HG03457 (cell line): ENCODE data around the gene TM9SF1.

Experiments used
- ATAC-seq: cut with Tn5 transposase; IDR thresholded peaks from one replicate; pipeline ENCODE4 v1.9.1; 2021; ENCODE audit warnings: moderate number of reproducible peaks; ENCODE audit not compliant: unreplicated experiment

The TM9SF1 gene, protein sequence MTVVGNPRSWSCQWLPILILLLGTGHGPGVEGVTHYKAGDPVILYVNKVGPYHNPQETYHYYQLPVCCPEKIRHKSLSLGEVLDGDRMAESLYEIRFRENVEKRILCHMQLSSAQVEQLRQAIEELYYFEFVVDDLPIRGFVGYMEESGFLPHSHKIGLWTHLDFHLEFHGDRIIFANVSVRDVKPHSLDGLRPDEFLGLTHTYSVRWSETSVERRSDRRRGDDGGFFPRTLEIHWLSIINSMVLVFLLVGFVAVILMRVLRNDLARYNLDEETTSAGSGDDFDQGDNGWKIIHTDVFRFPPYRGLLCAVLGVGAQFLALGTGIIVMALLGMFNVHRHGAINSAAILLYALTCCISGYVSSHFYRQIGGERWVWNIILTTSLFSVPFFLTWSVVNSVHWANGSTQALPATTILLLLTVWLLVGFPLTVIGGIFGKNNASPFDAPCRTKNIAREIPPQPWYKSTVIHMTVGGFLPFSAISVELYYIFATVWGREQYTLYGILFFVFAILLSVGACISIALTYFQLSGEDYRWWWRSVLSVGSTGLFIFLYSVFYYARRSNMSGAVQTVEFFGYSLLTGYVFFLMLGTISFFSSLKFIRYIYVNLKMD

DNA sequence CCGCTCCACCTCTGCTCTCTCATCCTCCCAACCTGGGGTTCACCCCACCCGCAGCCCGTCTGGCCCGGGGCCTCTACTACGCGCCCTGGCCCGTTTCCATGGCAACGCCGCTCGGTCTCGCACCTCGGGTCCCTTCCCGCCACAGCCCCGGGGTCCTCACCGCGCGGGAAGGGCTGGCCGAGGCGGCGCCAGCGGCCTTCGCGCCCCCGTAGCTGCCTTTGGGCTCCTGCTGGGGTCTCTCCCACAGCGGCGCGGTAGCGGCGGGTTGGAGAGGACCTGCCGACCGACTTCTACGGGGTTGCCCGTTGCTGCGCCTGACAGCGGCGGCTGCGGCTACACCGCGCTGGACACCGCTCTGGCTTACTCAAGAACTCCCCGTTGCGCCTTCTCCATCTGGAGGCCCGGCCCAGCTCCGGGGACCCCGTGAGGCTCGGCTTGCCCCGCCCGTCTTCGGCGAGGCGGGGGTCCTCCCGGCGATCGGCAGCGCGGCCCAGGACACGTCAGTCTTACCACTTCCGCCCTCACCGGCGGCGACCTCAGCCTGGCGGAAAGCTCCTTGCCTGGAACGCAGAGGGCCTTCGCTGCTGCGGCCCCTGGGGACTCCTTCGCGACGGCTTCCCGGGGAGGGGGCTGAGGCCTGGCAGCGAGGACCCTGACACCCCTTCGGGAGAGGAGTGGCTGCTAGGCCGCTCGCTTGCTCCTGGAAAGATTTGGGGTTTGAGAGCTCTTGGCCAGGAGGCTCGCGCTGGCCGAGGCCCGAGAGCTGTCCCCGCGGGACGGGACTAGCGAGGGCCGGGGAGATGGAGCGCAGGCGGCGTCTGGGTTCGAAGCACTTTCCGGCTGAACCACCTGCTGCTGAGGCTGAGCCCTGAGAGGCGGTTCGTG is at the start of gene TM9SF1:
Gene TM9SF1, minus strand, starts transcription at position 256 of the 885 bp plus-strand sequence. CDS start 422 bp downstream, outside the sequence.
- peak; percentile 57 for ATAC-seq

DNA sequence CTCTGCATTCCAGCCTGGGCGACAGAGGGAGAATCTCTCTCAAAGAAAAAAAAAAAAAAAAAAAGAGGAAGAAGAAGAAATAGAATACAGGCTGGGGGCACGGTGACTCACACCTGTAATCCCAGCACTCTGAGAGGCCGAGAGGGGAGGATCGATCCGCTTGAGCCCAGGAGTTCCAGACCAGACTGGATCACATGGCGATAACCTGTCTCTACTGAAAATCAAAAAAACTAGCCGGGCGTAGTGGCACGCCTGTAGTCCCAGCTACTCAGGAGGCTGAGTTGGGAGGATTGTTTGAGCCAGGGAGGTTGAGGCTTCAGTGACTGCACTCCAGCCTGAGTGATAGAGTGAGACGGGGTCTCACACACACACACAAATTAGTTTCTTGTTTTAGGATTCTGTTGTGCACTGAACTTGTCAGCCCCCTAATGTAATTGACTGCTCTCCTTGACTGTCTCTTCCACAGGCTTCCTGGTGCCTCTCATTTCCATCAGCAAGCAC is 48.1 kb upstream of the TM9SF1 start:
- no peak for ATAC-seq

DNA sequence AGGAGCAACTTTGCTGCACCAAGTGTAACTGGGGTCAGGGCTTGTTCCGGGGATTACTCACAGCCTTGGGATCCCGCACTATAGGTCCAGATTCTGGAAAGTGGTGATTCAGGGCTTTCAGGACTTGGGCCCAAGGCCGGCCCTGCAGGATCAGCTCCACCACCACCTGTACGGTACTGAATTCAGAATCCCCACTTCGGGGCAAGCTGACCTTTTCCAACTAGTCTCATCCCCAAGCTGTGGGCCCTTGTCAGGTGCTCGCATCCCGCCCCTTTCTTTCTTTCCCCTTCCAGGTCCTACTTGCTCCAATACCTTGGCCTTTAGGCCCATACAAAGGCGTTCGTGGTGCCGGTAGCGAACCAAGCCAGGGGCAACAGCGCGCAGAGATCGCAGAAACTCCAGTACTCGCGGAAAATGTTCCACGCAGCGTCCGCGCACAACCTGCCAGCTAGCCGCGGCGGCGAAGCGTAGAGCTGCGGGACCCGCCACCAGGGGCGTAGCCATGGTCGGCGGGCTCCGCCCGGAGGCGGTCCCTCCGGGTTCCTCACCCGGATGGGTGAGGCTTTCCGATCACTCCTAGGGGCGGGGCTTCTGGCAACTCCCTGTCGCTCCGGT is 46.7 kb upstream of the TM9SF1 start:
- ATAC-seq: peak; percentile 70

DNA sequence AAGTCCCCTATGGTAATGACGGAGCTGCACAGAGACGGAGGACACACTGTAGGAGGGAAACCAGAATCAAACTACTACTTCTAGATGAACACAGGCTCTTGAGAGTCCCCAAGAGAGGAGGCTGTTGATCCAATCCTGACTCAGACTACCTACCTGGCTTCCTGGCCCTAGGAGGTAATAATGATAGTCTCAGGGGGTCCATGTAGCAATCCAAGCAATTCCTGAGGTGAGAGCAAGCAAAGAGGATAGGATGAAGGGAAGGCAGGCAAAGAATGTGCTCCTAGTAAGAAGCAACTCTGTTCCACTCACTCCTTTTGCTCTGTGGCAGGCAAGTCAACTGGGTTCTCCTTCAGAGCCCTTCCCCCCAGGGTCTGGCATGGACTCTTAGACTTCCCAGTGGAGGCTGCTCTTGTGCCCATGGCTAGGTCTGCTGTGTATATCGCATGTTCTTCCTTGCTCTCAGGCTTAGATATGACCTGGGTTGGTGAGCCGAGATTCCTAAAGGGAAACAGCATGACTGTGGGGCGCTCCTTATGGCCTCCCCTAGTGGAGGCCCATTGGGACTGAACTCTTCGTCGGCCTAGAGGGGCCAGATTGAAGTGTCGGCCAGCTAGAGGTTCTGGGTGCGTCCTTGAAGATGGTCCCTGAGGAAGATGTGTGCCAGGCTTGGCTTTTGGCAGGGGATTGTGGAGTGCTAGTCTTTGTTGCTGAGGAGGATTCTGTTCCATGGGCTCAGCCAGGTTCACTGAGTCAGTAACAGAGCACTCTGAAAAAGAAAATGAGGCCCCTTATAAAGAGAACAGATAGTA is 45.1 kb upstream of the TM9SF1 start:
- no peak for ATAC-seq

DNA sequence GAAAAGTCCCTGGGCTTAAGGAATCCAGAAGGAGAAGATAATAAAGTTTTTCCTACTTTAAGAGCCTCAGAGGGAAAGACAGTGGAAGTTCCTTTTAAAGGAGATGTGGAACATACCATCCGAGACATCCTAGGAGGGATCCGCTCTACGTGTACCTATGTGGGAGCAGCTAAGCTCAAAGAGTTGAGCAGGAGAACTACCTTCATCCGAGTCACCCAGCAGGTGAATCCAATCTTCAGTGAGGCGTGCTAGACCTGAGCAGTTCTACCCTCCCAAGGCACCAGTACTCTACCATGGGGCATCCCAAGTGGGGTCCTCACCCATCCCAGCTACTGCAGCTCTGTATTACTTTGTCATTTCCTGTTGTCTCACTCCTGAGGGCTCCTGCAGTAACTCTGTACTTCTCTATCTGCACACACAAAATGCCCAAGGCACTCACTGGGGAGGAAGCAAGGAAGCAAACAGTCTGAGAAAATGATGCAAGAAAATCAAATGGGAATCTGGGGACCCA is 43.3 kb upstream of the TM9SF1 start:
- ATAC-seq: no peak

DNA sequence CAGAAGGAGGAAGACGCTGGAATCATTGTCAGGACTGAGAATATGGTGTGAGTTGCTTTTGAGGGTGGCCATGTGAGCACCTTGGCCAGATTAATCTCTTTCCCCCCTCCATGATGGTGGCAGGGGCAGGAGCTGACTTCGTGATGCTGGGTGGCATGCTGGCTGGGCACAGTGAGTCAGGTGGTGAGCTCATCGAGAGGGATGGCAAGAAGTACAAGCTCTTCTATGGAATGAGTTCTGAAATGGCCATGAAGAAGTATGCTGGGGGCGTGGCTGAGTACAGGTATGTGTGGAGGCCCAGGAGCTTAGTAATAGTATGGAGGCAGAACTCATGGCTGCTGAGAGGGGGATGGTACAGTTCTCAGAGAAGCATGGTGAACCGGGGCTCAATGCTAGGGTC is 42.9 kb upstream of the TM9SF1 start:
- no peak for ATAC-seq

DNA sequence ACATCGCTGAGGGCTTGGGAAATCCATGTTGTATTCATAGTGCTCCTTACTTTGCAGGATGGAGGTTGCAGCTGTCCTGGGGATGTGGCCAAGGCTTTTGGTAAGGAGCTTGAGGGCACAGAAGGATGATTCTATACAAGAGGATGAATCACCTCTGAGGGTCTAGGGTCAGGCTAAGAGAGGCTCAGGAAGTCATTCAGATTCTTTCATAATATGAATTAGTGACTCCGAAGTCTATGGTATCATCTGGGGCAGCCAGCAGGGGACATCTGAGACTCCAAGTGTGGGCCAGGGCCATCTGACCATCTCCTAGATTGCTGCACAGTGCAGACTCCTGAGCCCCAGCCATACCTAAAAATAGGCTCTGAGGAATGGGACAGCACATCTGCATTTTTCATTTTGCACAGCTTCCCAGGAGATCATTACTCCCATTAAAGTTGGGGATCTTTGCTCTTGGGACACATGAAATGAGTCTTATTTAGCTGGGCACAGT is 42.3 kb upstream of the TM9SF1 start:
- ATAC-seq: no peak

DNA sequence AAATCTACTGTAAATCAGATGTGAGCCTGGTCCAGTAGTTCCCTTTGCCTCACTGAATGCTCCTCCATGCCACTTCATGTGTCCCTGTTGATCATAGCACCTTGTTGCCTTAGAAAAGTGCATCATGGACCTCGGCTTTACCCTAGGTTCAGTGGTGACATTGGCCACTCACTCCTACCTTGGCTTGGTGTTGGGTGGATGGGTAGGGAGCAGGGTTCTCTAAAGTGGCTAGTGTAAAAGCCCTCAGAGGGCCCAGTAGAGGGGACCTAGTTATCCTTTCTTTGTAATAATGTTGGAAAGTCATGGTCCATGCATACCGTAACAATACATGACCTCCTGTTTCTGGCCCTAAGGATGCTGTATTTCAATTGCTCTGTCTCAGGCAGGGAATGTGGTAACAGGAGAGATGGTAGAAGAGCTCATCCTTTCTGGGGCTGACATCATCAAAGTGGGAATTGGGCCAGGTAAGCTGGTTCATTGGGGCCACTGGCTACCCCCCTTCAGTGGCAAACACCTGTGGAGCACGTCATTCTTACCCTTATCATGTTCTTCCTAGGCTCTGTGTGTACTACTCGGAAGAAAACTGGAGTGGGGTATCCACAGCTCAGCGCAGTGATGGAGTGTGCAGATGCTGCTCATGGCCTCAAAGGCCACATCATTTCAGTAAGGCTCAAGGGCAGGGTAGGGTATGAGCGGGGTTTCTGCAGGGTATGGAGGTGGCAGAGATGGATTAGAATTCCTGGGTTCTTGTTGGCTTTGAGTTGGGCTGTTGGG is 41.6 kb upstream of the TM9SF1 start:
- ATAC-seq: no peak

DNA sequence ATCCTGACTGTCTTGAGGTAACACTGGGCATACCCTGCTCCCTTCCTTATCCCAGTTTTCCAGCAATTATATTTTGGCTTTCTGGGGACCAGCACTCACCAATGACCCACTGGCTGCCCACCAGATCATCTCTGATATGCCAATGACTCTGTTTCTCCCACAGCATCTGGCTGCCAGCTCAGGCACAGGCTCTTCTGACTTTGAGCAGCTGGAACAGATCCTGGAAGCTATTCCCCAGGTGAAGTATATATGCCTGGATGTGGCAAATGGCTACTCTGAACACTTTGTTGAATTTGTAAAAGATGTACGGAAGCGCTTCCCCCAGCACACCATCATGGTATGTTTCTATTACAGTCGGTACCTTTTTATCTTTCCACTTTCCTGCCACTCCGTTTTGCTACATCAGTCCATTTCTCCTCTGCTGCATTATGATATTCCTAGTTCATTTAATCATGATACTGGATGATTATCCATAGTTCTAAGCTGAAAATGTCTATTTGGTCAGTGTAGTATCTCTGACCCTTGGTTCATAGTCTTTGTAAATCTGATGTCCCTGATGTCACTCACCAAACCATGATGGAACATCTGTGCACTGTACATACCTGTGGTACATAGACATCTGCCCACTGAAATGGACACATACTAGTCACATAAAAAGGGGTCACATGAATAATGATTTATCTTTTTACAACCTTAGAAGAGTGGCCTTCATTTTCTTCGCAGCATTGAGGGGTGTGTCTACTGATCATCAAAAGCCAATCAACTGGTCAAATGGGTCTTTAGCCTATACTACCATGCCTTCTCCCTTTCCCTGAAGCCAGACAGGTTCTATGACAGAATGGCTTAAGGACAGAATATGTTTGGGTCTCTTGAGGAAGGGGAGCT is 40.8 kb upstream of the TM9SF1 start:
- ATAC-seq: no peak

DNA sequence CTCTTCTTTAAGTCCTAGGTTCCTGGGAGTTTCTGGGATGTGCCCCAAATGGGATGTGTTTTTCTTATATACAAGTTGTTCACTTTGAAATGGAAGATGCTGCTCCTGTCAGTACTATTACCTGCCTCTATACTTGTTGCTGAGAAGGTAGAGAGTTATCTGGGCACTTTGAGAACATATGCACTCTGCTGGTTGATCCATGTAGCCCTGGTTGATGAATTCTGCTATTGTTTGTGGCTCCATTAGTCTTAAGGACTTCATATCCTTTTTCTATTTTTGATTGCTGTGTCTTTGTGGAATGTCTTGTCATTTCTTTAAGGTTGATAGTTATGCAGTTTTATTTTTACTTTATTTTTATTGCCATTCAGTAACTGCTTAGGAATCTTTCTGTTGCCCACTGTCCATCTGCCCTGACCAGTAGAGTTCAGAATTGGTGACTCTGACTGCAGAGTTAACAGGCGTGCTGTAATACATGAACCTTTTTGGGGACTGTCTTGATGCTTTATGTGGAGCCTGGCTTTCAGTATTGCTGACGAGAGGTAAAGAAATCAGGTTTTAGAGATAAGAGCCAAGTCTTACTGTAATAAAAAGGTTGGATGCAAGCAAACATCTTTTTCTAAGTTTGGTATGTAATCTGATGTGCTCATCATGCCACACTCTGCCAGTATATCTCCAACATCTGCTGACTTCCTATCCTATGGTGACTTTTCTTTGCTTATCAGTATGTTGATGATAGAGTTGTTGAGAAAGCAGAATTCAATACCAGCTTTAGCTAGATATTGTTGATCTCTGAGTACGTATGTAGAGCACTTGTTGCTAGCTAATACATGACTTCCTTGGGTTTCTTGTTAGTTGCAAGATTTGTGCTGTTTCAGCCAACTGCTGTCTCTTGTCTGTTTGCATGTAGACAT is 39.1 kb upstream of the TM9SF1 start:
- no peak for ATAC-seq

DNA sequence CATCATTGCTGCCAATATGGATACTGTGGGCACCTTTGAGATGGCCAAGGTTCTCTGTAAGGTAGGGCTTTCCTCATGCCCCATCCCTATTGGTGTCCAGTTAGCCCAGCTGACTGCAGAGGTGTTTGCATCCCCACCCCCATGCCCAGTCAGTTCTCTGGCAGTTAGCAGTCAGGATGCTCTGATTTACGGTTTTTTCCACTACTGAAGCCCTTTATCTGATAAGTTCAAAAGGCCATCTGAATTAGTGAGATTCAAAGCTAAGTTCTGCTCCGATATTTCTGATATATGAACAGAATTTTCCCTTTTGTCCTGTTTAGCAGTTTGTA is 38.3 kb upstream of the TM9SF1 start:
- ATAC-seq: no peak

DNA sequence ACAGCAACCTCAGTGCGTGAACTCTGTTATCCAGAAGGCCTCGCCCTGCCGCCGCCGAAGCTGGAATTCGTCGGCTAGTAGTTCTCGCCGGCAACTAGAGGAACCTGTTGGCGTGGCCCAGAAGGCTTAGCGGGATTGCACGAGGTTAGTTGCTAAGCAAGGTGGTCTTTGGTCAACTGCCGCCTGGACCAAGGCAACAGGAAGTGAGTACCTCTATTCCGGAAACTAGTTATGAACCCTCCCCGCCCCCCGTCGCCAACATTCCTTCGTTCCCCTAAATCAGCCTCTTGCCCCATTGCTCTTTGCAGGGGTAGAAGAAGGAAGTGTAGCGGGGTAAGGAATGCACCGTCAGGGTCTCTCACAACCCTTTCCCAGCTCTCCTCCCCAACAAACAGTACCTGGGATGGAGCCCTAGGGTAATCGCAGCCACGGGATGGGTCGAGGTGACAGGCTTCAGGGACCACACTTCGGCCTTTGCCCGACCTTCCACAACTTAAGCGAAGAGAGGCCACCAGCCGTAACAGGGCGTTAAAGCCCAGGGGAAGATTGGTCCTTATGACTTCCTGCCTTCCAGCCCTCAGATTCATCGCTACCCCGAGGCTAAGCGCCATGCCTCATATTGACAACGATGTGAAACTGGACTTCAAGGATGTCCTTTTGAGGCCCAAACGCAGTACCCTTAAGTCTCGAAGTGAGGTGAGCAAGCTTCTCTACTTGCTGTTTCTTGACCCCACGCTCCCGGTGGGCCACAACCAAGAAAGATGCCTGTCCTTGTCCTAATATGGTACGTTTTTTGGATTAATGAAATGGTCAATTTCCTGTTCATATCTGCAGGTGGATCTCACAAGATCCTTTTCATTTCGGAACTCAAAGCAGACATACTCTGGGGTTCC is 37.6 kb upstream of the TM9SF1 start, which contains the start of gene GMPR2:
Gene GMPR2, plus strand, starts transcription at position 285 of the 893 bp plus-strand sequence. Its CDS starts 325 bp downstream, at position 610.
- ATAC-seq: peak; percentile 32

DNA sequence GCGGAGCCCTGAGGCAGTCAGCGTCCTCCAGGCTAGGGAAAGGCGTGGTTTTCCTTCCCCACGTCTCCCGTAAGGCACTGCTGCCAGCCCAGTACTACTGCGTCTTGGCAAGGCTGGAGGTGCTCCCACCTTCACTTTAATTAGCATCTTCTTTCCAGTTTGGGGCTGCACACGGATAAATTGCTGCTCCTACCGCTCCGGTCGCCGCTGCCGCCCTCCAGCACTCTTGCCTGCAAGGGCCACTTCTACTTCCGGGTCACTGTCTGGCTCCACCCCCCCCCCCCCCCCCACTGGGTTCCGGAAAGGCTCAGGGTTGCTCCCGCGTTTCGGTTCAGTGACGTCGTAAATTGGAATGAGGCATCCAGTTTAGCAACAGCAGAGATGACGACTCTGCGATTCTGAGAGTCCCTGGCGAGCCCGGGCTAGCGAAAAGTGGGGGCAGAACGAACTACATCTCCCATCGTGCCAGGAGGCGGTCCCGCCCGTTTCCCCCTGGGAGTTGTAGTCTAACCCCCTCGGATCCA is 36.9 kb upstream of the TM9SF1 start, which contains the start of gene NEDD8:
Gene NEDD8, minus strand, starts transcription at position 247 of the 524 bp plus-strand sequence. Its CDS starts 100 bp downstream, at position 147.
- peak; percentile 55 for ATAC-seq

DNA sequence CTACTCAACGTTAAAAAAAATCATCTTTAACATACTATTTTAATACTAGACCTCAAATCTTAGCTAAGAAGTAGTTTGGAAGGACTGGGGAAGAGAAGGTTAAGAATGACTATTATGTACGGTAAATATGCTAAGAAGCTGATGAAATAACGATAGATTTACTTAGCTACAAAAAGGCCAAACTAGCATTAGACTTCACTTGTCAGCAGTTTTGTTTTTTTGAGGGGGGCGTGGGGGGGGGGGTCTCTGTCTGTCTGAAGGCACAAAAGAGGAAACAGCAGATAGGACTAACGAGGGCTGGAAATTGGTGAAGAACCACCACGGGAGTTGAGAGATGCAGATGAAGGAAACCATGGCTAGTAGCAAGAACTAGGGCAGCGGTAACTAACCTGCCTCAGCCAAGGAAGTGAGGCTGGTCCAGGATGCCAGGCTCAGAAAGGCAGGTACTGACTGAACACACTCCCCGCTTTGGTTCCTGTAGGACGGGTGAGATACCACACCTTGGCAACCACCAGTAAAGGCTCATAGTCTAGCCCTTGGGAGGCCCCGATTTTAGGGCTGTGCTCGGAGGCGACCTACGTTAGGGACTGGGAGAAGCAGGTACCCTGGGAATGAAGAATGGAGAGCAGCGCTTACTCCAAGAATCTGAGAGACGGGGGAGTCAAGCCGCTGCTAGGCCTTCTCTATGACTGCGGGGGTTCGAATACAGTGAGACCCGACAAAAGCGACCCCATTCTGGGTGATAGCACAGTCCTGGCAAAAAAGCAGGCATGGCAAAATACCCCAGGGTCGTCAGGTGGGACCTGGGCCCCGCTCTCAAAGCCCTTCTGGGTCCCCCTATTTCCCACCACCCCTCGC is 36.3 kb upstream of the TM9SF1 start:
- ATAC-seq: peak; percentile 20

DNA sequence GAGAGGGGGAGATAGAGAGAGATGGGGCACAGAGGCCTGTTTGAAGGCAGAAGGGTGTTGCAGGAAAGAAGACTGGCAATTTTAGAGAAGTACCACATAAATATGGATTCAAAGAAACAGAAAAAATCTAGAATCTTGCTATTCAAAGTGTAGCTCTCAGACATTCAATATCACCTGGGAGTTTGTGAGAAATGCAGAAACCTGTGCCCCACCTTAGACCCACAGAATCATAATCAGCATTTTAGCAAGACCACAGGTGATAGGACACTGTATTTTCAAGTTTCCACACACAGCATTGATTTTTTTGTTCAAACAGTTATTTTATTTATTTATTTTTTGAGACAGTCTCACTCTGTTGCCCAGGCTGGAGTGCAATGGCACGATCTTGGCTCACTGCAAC is 33.7 kb upstream of the TM9SF1 start:
- ATAC-seq: no peak
